ENCODE measurements around the gene LRRC71.

DNA sequence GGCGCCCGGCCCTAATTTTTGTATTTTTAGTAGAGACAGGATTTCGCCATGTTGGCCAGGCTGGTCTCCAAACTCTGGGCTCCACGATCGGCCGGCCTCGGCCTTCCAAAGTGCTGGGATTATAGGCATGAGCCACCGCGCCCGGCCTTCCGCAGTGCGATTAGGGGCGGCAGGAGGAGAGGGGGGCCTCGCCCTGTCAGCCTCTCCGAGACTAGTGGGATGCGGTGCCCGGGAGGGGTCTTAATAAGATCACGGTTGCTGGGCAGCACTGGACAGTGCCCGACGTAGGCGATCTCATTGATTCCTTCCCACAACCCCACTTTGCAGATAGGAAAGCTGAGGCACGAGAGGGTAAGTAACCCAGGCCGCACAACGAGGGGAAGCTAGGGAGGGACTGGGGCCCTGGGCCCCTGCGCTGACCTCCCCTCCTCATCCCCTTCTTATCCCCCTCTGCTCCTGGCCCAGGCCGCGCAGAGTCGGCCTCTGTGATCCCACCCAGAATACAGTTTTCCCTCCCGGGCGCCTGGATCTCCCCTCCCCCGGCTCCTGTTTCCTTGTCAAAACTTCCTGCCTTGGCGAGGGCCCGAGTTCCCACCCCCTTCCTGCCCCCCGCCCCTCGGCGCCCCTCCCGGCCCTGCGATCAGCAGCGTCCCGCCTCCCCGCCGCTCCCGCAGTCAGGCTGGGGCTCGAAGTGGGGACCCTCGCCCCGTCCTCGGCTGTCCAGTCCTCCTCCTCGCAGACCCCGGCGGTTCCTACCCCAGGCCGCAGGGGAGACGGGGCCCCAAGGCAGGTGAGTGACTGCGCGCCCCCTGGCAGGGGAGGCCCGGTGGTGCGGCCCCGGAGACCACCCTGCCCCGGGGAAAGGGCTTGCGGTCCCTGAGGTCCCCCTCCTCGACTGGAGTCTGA, 27.1 kb upstream of the LRRC71 start, which contains the start of gene PEAR1:
- TF ChIP-seq EZH2 (IDR thresholded peaks at IDR 0.05; ENCODE audit: insufficient read depth, poor library complexity, severe bottlenecking) (no peak), EZH2phosphoT487 (IDR thresholded peaks at IDR 0.05; ENCODE audit: insufficient read depth, low read depth) (no peak)
